NCI-H446 treated with DMSO at 0.1 percent for 48 hours (cell line): Measurements from ENCODE around the gene MRPS18A.
"Not testable (repeated sequence)": the region's sequence is repeated elsewhere in the genome, so short reads cannot be mapped to it uniquely, and the experiment has no call there.

Source experiments
- DNase-seq: peaks from one replicate; lab custom pipeline; 2025; lab: John Stamatoyannopoulos, UW

Gene MRPS18A

DNA sequence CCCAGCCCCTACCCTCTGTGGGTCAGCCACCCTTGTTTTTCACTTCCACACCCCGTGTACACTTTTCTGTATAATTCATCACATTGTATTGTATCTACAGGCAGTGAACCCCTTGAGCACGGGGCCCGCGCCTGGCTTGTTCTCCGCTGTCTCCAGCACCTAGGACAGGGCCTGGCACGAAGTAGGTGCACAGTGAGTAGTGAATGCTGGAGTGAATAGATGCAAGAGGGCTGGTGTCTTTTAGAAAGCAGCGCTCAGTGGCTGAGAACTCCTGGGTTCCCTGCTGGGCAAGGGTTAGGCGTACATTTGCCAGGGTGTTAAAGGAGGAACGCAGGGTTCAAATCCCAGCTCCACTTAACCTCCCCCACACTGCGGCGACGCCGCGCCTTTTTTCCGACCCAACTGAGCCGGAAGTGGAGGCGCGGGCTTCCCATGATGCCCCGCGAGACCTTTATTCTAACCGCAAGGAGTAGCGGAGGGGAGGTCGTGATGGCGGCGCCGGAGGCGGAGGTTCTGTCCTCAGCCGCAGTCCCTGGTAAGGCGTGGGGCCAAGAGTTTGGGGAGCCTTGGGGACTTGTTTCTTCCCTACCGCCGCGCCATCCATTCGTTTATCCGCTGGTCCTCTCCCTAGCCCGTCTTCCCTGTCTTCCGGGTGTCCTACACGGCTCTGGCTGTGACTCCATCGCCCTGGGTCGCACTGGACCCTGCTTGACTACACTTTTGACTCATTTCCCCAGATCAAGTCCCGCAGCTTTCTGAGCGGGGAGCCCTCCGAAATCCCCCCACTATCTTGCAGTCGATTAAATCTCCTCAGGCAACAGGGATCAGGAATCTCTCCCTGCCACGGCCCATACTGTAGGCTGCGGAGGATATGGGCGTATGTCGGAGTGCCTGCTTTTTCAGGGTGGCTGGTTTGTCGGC, 51.9 kb downstream of the MRPS18A start, which contains the start of gene MAD2L1BP:
MAD2L1BP (plus strand) TSS at position 454 of the 921 bp plus-strand sequence; CDS start at position 490, 36 bp downstream.
- peak; percentile 56 for DNase-seq

DNA sequence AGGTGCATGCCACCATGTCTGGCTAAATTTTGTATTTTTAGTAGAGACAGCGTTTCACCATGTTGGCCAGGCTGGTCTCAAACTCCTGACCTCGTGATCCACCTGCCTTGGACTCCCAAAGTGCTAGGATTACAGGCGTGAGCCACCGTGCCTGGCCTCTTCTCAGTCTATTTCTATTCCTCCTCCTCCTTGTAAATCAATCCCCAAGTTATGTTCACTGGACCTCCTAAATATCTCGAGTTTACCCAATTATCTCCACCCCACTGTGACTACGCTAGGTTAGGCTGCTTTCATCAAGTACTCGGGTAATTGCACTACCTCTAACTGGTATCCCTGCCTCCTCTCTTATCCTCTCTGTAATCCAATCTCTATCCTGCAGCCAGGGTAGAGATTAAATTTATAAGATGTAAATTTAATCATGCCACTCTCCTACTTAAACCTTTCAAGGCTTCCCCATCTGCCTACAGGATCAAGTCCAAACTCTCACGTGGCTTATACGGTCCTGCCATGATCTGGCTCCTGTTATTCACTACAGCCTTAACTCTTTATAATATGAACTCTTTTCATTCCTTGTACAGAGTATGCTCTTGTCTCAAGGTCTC, 52.8 kb downstream of the MRPS18A start:
- DNase-seq, result no peak

DNA sequence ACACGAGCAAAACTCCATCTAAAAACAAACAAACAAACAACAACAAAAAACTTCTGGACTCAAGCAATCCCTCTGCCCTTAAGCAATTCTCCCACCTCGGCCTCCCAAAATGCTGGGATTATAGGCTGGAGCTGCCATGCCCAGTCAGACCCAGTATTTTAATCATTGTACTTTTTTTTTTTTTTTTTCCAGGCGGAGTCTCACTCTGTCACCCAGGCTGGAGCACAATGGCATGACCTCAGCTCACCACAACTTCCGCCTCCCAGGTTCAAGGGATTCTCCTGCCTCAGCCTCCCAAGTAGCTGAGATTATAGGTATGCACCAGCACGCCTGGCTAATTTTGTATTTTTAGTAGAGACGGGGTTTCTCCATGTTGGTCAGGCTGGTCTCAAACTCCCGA, 54.6 kb downstream of the MRPS18A start:
- DNase-seq, result not testable (repeated sequence)

DNA sequence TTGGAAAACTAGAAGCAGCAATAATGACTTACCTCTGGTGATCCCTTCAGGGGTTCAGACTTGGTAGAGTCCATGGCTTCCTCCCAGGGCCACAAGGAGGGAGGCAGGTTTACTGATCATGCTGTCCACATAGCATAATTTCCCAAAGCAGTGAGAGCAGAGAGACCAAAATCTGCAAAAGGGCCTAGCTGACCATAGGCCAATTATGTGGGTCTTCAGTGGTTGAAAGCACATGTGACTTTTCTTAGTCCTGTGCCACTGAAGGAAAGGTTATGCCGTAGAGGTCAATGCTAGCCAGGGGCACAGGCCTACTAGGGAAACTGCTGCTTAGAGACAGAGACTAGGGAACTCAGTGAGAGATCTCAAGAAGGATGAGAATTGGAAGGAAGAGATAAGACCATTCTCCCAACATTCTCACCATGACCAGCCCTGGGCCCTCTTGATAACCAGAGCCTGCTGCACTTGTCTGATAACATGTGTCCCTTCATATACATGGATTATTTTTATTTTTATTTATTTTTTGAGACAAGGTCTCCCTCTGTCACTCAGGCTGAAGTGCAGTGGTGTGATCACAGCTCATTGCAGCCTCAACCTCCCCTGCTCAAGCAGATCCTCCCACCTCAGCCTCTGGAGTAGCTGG, 56.5 kb downstream of the MRPS18A start:
- no peak for DNase-seq

DNA sequence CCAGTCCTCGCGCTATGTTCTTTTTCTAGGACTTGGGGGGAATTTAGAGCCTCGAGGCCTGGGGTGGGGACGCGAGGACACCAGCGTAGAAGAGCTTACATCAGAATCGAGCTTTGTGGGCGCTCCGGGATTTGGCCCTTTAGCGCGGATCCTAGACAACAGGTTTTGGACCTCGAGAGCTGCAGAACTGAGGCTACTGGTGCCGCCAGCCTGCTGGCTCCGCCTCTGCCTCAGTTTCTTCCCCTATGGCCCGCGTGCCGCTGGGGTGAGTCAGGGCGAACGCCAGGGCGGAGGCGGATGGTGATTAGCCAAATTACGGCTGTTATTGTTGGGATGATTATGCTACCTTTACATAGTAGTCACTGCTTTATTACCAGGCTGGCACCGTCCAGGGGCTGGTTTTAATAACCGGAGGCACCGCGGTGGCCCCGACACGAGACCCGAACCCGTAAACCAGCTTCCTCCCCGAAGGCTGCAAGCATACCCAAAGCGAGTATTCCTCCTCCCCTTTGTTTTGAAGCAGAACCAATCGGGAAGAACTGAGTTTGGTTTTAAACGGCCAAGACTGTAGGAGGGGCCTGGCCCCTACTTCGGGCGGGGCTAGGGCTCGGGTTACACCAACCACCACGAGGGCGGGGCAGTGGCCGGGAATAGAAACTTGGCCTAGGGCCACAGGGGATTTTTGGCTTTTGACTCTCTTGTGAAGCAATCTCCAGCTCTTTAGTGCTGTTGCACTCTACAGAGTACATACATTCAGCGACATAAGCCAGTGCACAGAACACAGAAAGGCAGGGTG, 57.9 kb downstream of the MRPS18A start:
- DNase-seq, result peak; percentile 95

DNA sequence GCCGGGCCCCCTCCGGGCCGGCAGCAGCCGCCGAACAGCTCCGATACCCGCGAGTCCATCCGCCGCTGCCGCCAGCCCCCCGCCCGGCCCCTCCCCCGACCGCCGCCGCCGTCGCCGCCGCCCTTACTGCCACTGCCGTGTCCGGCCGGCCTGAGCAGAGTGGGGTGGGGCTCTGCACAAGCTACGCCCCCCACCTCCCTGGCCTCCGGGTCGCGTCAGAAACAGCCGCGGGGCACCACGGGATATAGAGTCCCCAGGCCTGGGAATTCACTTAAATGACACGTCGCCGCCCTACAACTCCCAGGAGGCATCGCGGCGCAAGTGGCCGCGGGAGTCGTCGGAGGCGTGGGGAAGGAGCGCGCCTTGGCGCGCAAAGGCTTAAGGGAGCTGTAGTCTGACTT, 58.5 kb downstream of the MRPS18A start, which contains the start of gene GTPBP2:
GTPBP2 (minus strand) TSS at position 161 of the 401 bp plus-strand sequence; CDS start at position 59, 102 bp downstream.
- DNase-seq, result peak; percentile 99

DNA sequence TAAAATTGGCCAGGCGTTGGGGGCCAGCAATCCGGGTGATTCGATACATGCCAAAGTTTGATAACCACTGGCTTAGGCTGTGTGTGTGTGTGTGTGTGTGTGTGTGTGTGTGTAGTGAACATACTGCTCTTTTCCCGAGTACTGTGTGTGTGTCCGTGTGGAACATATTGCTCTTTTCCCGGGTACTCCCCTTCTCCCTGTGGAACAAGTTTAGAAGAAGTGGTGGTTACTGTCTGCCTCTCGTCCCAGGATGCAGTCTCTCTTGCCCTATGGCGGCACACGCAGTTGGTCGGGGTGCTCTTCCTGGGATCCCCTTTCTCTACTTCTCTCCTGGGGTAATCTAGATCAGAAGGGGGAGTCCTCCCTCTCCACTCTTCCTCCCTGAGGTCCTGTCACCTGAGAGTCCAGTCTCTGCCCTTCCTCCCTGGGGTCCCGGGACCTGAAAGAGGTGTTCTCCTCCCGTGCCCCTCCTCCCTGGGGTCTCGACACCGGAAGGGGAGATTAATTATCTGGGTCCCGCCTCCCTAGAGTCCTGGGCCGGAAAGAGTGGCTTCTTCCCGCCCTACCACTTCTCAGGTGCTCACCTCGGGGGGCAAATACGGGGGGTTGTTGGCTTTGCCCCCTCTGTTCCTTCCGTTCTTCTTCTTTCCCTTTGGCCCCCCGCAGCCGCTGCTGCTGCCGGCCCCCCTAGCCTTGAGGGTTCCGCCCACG, 59.0 kb downstream of the MRPS18A start:
- no peak for DNase-seq

DNA sequence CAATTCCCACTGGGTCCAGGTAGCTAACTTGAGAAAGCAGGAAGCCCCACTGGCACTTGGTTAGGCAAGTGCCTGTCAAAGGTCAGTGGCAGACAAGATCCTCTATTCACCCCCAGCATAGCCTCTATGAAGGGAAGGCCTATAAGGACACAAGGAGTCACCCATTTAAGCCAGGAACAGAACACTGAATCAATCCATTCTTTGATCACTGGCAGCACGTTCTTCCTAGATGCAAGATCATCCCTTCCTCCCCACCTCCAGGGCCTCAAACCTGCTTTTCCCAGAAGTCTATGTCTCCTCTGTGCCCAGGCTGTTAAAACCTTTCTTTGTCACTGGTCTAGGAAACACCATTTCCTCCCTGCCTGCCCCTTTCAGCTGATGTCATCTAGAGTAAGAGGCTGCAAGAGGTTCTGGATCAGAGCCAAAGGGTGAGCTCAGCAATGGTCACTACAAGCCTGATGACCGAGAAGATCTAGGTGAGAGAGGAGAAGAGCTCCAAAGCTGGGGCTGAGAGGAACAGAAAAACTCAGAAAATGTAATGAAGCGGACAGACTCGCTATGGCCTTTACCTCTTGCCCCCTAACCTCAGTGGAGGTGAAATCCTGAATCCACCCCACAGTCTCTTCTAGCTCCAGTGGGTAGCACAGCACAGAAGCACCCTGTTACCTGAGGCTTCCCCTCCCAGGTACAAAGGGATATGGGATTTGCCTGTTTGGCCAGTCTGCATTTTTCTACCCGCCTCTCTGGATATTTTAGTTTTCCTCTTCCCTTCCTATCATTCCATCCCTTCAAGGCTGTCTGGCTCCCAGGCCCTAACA, 60.4 kb downstream of the MRPS18A start:
- peak; percentile 22 for DNase-seq

DNA sequence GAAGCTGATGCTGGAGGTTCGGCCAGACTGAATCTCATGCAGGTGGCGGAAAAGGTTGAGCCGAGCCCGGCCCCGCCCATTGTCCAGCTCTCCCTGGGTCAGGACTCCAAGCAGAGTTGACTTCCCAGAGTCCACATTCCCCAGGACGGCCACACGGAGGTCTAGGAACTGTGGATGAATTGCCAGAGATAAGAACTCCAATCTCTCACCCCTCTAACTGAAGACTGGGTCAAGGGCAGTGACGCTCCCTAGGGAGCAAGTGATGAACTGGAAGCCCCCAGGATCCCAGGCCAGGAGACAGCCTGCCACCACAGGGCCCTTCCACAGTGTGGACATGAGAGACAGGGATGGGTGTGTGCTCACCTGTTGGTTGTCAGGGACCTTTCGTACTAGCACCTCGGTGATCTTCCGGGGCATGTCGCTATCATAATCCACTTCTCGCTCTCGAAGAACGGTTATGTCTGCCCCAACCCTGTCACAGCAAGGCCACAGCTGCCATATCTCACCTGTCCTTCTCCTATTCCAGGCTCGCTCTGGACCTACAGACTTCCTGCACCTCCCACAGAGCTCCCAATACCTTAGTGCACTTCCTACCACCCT, 62.1 kb downstream of the MRPS18A start:
- DNase-seq, result no peak

DNA sequence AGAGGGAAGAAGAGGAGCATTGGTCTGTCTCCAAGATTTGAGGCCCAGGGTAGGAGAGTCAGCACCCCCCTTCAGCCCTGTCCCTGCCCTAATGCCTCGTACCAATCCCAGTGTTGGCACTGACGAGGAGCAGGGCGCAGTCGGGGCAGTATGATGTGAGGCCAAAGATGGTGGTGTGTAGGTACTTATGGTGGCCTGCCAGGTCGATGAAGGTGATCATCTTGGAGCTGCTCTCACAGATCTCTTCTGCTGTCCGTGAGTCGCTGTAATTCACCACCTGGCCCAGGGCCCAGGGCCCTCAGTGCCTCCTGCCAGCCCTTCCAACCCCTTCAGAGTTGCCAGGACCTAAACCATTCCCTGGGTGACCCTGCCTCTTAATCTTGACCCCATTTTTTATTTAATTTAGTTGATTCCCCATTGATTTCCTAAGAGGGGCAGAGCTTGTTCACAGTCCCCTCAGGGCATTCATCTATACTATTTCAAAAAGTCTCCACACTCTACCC, 62.8 kb downstream of the MRPS18A start:
- DNase-seq, result no peak

DNA sequence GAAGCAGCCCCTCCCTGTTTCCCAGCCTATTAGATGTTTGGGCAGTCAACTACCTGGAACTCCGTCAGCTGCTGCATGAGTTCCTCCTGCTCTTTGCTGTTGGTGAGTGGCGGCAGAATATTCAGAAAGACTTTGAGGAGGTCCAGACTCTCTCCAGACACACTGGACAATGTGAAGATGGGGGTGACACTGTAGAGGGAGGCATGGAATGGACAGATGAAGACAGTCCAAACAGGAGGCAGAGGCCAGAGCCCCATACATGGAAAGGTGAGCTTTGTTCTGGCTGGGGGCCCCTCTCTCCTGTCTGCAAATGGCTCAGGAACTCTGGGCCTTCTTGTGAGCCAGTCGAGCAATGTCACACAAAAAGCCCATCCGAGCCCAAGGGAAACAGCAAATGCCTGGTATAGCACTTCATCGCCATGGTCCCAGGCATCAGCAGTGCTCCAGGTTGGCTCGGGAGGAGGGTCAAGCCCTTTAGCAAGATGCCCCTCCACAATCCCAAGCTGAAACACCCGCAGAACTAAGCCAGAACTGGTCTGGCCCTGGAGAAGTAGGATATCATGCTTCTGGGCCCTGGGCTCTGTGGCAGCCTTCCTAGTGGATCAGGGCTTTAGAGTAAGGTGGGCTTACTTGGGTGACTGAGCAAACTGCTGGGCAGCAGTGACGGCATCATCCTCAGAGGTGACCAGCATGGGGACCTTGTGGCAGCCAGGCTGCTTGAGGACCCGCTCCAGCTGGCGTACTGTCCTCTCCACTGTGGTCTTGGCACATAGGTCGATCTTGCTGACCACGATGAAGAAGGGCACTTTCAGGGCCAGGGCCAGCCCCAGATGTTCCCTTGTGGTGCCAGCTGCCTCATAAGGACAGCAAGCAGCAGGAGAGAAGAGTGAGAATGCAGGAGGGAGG, 63.5 kb downstream of the MRPS18A start:
- no peak for DNase-seq

DNA sequence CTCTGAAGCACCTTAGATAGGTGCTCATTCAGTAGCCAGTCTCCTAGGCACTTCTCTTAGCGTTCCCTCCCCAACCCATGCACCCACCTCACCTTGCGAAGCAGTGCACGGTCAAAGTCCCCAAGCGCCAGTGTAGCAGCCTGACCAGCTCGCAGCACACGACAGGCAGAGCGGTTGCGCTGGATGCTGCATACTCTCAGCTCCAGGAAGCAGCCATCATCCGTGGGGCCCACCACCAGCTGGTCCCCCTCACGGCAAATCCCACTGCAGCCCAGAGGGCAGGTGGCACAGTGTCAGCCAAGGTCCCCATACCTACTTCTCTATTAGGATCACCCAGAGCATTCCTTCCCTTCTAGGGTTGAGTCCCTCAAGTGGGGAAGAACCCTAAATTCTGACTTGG, 65.0 kb downstream of the MRPS18A start:
- no peak for DNase-seq

DNA sequence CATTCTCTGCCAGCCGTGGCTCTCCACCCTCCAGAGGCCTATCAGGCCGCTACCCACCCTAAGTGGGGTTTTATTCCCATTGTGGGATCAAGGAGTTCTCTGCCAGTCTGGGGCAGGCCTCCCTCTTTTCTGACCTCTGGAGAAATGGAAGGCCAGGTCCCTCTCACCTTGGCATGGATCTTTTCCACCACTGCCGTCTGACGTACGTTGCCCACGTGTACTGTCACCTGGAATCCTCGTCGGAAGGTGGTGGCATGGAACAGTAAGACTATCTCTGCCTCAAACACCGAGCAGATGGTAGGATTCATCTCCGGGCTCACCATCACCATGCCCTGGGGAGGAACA, 65.8 kb downstream of the MRPS18A start:
- DNase-seq, result no peak
